HG03135 (cell line): Measurements from ENCODE around the gene RNF19B.
"Not testable (repeated sequence)": the region's sequence is repeated elsewhere in the genome, so short reads cannot be mapped to it uniquely, and the experiment has no call there.

Source experiments
- ATAC-seq: cut with Tn5 transposase; IDR thresholded peaks from one replicate; pipeline ENCODE4 v1.9.1; 2021; ENCODE audit warnings: mild to moderate bottlenecking, moderate library complexity; ENCODE audit not compliant: unreplicated experiment

RNF19B gene

GRCh38 chr1:32937061-32937460, 27.5 kb downstream of the RNF19B start:
- no peak for ATAC-seq

- ATAC-seq = no peak
Measured at GRCh38 chr1:32934535-32934934, 30.1 kb downstream of the RNF19B start.

GRCh38 chr1:32933742-32934322, 30.8 kb downstream of the RNF19B start:
- no peak for ATAC-seq

GRCh38 chr1:32931760-32932159, 32.8 kb downstream of the RNF19B start:
- no peak for ATAC-seq

- ATAC-seq = no peak
Measured at GRCh38 chr1:32929366-32929765, 35.2 kb downstream of the RNF19B start.

- no peak for ATAC-seq
Measured at GRCh38 chr1:32928715-32929114, 35.9 kb downstream of the RNF19B start.

- no peak for ATAC-seq
Measured at GRCh38 chr1:32928285-32928684, 36.3 kb downstream of the RNF19B start.

GRCh38 chr1:32927441-32927840, 37.2 kb downstream of the RNF19B start:
- no peak for ATAC-seq

- no peak for ATAC-seq
Measured at GRCh38 chr1:32926562-32926961, 38.0 kb downstream of the RNF19B start.

- ATAC-seq = no peak
Measured at GRCh38 chr1:32925403-32926162, 39.0 kb downstream of the RNF19B start.

GRCh38 chr1:32924881-32925344, 39.7 kb downstream of the RNF19B start:
- ATAC-seq = no peak

- ATAC-seq = no peak
Measured at GRCh38 chr1:32920833-32921232, 43.8 kb downstream of the RNF19B start.

- ATAC-seq = no peak
Measured at GRCh38 chr1:32919811-32920733, 44.5 kb downstream of the RNF19B start.

GRCh38 chr1:32918179-32918578, 46.4 kb downstream of the RNF19B start:
- no peak for ATAC-seq

- no peak for ATAC-seq
Measured at GRCh38 chr1:32917521-32917920, 47.1 kb downstream of the RNF19B start.

- no peak for ATAC-seq
Measured at GRCh38 chr1:32915766-32916706, 48.6 kb downstream of the RNF19B start.

- no peak for ATAC-seq
Measured at GRCh38 chr1:32910319-32910718, 54.3 kb downstream of the RNF19B start.

GRCh38 chr1:32907435-32907834, 57.2 kb downstream of the RNF19B start:
- no peak for ATAC-seq

GRCh38 chr1:32906654-32907053, 58.0 kb downstream of the RNF19B start:
- ATAC-seq = no peak

- not testable (repeated sequence) for ATAC-seq
Measured at GRCh38 chr1:32905588-32905987, 59.0 kb downstream of the RNF19B start.
